ENCODE measurements around the gene CENPW.

Gene CENPW

DNA sequence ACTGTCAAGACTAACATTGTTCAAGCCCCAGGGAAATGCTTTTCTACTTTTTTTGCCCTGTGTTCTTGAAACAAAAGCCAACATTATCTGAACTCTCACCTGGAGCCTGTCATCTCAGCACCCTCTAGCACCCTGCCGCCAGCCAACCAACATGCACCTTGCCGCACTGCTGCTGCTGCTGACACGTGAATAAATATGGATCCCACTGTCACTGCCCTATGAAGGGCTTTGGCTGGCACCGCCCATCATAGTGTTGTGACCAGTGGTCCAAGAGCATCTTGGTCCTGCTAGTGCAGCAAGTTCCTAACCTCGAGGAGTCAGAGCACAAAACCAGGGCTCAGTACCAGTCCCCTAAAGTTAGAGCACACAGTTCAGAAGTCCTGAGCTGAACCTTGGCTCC is 41.6 kb downstream of the CENPW start:
- DNase-seq (ENCODE audit: insufficient read length, low spot score) = no peak
- TF ChIP-seq POLR2A (IDR thresholded peaks at IDR 0.05; ENCODE audit: low read depth, low read length) (no peak), PAX5 (IDR thresholded peaks at IDR 0.05; ENCODE audit: insufficient read depth, low read length, severe bottlenecking) (no peak), TAF1 (IDR thresholded peaks at IDR 0.05; ENCODE audit: low read depth, low read length) (no peak), SPI1 (IDR thresholded peaks at IDR 0.05; ENCODE audit: low read depth, low read length) (no peak), POU2F2 (IDR thresholded peaks at IDR 0.05; ENCODE audit: low read depth, low read length) (no peak), POLR2AphosphoS5 (IDR thresholded peaks at IDR 0.05; ENCODE audit: low read depth, low read length) (no peak)
- no peak for FAIRE-seq

DNA sequence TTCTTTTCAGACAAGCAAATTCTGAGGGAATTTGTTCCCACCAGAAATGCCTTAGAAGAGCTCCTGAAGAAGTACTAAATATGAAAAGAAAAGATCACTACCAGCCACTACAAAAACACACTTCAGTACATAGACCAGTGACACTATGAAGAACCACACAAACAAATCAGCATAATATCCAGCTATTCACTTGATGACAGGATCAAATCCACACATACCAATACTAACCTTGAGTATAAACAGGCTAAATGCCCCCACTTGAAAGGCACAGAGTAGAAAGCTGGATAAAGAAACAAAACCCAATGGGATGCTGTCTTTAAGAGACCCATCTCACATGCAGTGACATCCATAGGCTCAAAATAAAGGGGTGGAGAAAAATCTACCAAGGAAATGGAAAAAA is 43.3 kb downstream of the CENPW start:
- FAIRE-seq (no peak), DNase-seq (ENCODE audit: insufficient read length, low spot score) (no peak)

DNA sequence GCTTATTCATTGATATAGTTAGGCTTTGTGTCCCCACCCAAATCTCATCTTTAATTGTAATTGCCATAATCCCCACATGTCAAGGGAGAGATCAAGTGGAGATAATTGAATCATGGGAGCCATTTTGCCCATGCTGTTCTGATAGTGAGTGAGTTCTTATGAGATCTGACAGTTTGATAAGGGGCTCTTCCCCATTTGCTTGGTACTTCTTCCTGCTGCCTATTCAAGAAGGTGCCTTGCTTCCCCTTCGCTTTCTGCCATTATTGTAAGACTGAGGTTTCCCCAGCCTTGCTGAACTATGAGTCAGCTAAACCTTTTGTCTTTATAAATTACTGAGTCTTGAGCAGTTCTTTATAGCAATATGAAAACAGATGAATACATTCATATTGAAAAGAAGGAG is 45.6 kb downstream of the CENPW start:
- TF ChIP-seq TAF1 (IDR thresholded peaks at IDR 0.05; ENCODE audit: low read depth, low read length) (no peak), POU2F2 (IDR thresholded peaks at IDR 0.05; ENCODE audit: low read depth, low read length) (no peak), POLR2A (IDR thresholded peaks at IDR 0.05; ENCODE audit: low read depth, low read length) (no peak), POLR2AphosphoS5 (IDR thresholded peaks at IDR 0.05; ENCODE audit: low read depth, low read length) (no peak), PAX5 (IDR thresholded peaks at IDR 0.05; ENCODE audit: insufficient read depth, low read length, severe bottlenecking) (no peak), SPI1 (IDR thresholded peaks at IDR 0.05; ENCODE audit: low read depth, low read length) (no peak)
- FAIRE-seq = no peak
- no peak for DNase-seq (ENCODE audit: insufficient read length, low spot score)

More for the DNA sequence above, 43.3 kb downstream of the CENPW start:
- TF ChIP-seq TAF1 (IDR thresholded peaks at IDR 0.05; ENCODE audit: low read depth, low read length) (no peak), POLR2A (IDR thresholded peaks at IDR 0.05; ENCODE audit: low read depth, low read length) (no peak), PAX5 (IDR thresholded peaks at IDR 0.05; ENCODE audit: insufficient read depth, low read length, severe bottlenecking) (no peak), POU2F2 (IDR thresholded peaks at IDR 0.05; ENCODE audit: low read depth, low read length) (no peak), POLR2AphosphoS5 (IDR thresholded peaks at IDR 0.05; ENCODE audit: low read depth, low read length) (no peak), SPI1 (IDR thresholded peaks at IDR 0.05; ENCODE audit: low read depth, low read length) (no peak)

DNA sequence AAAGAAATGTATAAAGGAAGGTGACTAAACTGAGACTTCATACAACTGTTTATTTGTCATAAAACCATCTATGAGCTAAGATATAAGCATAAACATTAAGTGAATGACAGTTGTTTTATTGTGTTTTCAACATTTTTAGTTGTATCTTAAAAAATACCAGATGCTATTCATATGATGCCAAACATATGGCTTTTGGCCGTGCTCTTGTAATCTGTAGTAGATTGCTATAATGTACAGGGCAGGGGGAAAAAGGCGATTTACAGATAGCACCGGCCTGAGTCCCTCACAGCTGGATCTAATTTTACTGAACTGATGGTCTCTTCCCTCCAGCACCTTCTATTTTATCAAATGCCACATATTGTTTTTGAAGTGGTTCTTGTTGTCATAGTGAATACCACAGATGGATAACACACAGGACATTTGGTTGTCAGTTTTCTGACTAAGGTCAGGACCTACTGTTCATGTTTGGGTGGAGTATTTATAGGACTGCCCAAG is 48.2 kb downstream of the CENPW start:
- no peak for FAIRE-seq
- TF ChIP-seq PAX5 (IDR thresholded peaks at IDR 0.05; ENCODE audit: insufficient read depth, low read length, severe bottlenecking) (no peak), POLR2A (IDR thresholded peaks at IDR 0.05; ENCODE audit: low read depth, low read length) (no peak), TAF1 (IDR thresholded peaks at IDR 0.05; ENCODE audit: low read depth, low read length) (no peak), POU2F2 (IDR thresholded peaks at IDR 0.05; ENCODE audit: low read depth, low read length) (no peak), POLR2AphosphoS5 (IDR thresholded peaks at IDR 0.05; ENCODE audit: low read depth, low read length) (no peak), SPI1 (IDR thresholded peaks at IDR 0.05; ENCODE audit: low read depth, low read length) (no peak)
- no peak for DNase-seq (ENCODE audit: insufficient read length, low spot score)

DNA sequence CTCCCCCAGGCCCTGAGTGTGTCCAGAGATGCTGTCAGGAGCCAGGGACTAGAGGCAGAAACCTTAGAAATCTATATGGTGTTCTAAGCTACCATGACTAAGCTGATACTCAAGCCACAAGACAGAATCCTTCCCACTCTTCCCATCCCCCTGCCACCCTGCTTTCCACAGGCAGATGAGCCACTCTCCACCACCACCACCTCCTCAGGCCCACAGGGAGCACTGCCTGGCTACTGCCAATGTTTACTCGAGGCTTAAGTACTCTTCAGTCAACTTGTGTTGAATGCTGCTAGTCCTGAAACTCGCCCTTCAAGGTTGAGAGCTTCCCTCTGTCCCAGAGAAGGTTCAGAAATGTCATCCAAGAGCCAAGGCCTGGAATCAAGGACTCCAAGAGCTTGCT is 56.2 kb downstream of the CENPW start:
- TF ChIP-seq SPI1 (IDR thresholded peaks at IDR 0.05; ENCODE audit: low read depth, low read length) (no peak), POLR2AphosphoS5 (IDR thresholded peaks at IDR 0.05; ENCODE audit: low read depth, low read length) (no peak), TAF1 (IDR thresholded peaks at IDR 0.05; ENCODE audit: low read depth, low read length) (no peak), POU2F2 (IDR thresholded peaks at IDR 0.05; ENCODE audit: low read depth, low read length) (no peak), PAX5 (IDR thresholded peaks at IDR 0.05; ENCODE audit: insufficient read depth, low read length, severe bottlenecking) (no peak), POLR2A (IDR thresholded peaks at IDR 0.05; ENCODE audit: low read depth, low read length) (no peak)
- DNase-seq (ENCODE audit: insufficient read length, low spot score) (no peak), FAIRE-seq (no peak)

All from GM12891 (cell line).